GM18526 (cell line): Measurements from ENCODE around the gene EEPD1.

Source experiments
- POLR2A ChIP-seq: IDR thresholded peaks from 3 replicates; pipeline ENCODE4 v1.6.1; 2011; ENCODE audit not compliant: insufficient read length; ENCODE audit errors: extremely low read depth

The EEPD1 gene

GRCh38 chr7:36152756-36153570 lies at the start of gene EEPD1:
TSS of gene EEPD1 (plus strand) at chr7:36153254. CDS start at chr7:36154325, 1,071 bp downstream.
- no peak for TF ChIP-seq POLR2A

DNA sequence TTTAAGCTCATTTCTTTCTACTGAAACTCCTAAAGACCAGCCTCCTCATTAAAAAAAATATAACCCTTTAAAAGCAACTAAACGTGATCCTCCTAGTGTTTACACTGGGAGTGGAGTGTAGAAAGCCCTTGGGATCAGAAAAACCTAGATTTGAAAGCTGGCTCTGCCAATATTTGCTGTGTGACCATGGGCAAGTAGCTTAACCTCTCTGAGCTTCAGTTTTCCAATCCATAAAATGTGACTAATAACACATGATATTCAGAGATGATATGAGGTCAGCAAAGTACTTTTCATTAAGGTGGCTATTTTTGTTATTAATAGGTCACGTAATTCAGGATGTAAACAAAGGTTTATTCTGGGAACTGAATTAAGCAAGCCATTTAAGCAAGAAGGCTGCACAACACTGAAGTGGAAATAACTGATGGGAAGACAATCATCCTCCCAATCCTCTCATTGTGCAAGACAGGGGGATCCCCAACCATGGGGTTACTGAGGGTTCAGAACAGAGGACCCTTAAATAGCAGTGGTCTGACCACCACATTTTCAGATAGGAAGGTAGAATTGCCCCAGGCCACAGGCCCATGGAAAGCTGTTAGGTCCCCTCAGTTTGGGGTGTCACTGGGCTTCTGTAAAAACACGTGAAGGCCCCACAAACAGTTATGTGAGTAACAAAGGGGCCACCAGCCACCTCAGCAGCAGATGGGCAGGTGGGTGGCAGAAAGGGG lies 49.1 kb upstream of the EEPD1 start:
- TF ChIP-seq POLR2A: no peak

GRCh38 chr7:36107926-36108631 lies 45.0 kb upstream of the EEPD1 start:
- no peak for TF ChIP-seq POLR2A

DNA sequence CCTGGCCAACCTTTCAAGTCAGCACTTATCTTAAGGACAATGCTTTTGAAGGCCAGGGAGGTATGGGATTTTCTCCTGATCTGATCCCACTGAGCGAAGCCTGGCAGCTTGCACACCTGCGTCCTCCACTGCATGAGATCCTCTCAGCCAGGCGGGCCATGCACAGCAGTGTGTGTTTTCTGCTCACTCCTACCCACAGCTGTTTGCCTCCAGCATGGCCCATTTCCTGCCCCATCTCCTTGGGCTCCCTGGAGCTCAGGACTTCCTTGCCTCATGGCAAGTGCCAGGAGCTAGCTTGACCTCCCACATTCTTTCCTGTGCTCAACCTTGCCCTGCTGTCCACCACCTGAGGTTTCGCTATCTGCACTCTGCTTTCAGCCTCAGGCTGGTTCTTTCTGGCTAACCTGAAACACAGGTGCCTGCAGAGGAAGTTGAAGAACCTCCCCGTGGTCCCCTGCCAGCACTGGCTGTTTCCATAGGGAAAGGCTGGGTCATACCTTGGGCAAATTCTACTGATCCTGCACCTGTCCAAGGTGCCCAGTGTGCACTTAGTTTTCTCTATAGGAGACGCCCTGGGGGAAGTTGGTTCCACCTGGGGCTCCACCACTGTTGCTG lies 43.9 kb upstream of the EEPD1 start:
- no peak for TF ChIP-seq POLR2A

DNA sequence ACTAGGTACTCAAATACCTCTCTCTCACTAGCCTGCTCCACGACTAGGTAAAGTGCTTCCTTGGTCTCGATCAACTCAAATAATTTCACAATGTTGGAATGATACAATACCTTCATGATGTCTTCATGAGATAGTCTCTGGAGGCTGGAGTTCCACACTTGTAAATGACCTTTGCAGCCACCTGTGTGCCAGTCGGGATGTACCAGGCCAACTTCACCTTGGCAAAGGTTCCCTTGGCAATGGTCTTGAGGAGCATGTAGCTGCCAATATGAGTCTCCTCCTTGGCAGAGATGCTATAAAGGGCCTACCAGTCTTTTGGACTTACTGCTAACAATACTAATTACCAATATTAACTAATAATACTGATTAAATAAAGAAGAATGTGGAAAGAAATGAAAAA lies 42.5 kb upstream of the EEPD1 start:
- TF ChIP-seq POLR2A: no peak

- no peak for TF ChIP-seq POLR2A
These were observed 40.1 kb upstream of the EEPD1 start for GRCh38 chr7:36112969-36113368.

DNA sequence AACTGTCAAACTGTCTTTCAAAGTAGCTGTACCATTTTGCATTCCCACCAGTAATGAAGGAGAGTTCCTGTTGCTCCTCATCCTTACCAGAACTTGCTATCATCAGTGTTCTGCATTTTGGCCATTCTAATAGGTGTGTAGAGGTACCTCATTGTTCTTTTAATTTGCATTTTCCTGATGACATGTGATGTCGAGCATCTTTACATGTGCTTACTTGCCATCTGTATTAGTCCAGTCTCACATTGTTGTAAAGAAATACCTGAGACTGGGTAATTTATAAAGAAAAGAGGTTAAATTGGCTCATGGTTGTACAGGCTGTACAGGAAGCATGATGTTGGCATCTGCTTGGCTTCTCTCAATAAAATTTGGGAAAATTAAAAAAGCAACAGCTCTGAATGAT lies 38.7 kb upstream of the EEPD1 start:
- TF ChIP-seq POLR2A: no peak

GRCh38 chr7:36115448-36116321 lies 37.4 kb upstream of the EEPD1 start:
- TF ChIP-seq POLR2A: no peak

GRCh38 chr7:36116347-36117202 lies 36.5 kb upstream of the EEPD1 start:
- no peak for TF ChIP-seq POLR2A

- no peak for TF ChIP-seq POLR2A
These were observed 35.7 kb upstream of the EEPD1 start for GRCh38 chr7:36117203-36117840.

DNA sequence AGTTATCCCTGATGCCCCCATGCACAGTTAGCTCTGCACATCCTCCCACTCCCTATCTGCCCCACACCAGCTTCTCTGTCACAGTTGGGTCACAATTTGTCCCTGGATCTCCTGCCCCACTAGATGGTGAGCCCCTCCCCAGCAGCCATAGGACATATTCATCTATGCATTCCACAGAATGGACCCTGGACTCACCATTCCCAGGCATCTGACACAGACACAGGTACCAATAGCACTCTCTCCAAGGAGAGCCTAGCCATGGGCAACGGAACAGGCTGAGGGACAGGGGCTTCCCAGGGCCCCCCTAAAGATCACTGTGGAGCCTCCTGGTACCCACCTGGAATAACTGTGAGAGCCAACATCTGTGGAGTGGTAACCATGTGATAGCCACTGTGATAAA lies 34.7 kb upstream of the EEPD1 start:
- no peak for TF ChIP-seq POLR2A

DNA sequence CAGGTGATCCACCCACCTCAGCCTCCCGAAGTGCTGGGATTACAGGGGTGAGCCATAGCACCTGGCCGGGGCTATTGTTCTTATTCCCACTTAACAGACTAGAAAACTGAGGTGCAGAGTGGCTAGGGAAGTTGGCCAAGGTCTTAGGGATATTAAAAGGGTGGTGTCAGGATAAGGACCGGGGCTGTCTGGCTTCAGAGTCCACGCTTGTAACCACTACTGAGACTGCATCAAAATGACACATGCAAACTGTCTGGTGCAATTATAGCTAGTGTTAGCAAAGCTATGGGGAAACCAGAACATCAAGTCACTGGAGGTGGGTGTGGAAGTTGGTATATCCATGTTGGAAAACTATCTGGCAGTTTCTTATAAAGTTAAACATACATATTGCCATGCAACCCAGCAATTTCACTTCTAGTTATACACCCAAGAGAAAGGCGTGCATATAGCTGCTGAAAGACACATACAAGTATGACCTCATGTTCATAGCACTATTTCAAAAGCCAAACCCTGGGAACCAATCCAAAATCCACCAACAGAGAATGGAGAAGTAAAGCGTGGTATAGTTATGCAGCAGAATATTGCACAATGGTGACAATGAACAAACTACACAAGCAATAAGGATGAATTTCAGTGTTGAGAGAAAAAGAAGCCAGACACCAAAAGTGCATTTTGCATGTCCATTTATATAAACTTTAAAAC lies 33.9 kb upstream of the EEPD1 start:
- TF ChIP-seq POLR2A: no peak
